Stimulated activated CD8-positive, alpha-beta memory T cell treated with anti-CD3 and anti-CD28 coated beads, Interleukin-4, amount 100 ng/mL, for 48 hours (primary cell): Measurements from ENCODE around the gene EPHB3.

ENCODE experiments used
- DNase-seq: peaks from one replicate; pipeline ENCODE4 v3.0.0-alpha.2; 2020

Gene EPHB3

DNA sequence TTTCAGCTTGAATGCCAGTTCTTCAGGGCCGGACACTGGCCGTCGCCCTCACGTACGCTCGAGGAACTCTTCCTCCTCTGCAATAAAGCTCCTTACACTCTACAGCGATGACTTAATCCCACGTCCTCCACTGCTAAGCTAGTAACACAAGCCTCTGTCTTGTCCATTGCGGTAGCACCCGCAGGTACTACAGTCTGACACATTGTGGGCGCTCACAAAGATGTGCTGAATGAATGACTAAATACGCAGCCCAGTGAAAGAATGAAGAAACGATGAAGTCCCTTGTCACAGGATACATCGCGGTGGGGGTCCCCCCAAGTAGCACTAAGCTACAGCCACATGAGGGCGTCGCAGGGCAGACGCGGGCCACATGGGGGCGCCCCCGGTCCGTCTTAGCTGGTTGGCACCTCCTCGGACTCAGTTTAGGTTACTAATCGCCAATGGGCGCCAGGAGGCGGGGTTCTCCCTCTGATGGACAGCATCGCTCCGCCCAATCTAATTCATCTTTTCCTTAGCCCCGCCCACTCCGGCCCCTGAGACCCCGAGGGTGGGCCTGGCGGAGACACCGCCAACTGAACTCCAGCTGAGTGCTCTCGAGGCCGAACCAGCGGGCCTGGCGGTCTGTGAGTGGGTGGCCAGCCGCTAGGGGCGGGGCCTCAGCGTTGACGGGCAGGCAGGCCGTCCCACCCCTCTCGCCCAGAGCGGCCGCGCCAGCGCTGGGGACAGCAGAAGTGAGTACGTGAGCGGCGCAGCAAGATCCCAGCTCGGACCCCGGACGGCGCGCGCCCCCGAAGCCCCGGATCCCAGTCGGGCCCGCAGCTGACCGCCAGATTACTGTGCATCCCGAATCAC, at the start of gene EPHB3:
TSS of gene EPHB3 (plus strand) at position 725 of the 852 bp plus-strand sequence. CDS start 451 bp downstream, outside the sequence.
- peak; percentile 97 for DNase-seq

DNA sequence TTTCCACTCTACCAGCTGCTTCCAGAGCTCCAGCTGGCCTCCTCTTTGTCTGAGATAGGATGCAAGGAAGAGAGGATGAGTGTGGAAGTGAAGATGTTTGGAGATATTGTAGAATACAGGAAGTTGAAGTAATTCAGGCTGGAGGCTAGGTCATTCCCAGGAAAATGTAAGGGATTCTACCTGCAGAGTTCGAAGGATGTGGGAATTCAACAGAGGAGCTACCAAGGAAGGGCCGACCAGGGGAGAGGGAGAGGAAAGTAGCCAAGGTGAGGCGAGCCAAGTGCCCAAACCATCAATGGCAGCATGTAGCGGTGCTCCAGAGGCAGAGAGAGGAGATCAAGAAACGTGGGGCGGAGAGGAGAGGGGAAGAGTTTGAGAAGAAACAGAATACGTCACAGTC, 49.0 kb upstream of the EPHB3 start:
- no peak for DNase-seq

DNA sequence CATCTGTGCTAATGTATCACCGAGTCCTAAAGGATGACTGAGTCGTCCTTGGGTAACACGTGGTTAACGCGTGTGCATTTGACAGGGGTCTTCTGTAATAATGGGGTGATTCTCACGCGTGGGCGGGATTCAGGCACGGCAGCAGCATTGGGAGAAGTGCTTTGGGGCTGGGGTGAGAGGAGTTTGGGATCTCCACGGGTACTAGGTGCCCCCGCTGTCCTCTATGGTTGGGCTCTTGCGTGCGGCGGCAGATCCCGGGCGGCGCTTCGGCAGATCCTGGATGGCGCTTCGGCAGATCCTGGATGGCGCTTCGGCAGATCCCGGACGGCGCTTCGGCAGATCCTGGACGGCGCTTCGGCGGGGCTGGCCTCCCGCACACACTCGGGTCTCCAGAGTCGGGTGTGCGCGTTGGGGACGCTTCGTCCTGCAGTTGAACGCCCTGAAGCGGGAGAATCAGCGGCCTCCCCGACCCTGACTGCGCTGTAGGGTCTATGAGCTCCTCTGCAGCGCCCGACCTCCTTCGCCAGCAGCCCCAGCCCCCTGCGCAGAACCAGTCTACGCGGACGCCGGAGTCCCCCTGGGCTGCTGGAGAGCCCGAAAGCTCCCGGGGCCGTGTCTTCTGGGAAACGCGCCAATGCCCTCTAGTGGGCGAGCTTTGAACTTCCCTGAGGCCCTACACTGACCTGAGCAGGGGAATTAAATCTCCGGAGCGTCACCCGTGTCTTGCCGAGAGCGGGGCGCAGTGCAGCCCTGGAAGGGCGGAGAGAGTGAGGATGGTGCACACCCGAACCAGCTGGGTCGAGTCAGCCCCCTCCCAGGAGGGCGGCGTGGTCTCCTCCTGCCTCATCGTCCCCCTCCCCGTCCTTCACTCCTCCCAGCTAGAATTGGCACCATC, 48.1 kb upstream of the EPHB3 start:
- peak; percentile 91 for DNase-seq

DNA sequence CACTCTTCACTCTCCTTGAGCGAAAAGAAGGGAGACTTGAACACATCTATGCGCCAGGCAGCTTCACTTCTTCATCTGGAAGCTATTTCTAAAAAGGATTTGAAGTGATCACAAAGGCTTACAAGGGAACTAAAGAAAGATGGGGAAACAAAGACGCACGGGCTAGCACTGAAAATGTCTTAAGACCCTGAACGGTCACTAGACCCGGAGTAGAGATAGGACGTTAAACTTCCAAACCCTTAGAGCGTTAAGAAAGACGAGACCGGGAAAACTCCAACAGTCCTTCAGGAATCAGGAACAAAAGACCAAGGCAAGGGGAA, 47.5 kb upstream of the EPHB3 start:
- DNase-seq = no peak

DNA sequence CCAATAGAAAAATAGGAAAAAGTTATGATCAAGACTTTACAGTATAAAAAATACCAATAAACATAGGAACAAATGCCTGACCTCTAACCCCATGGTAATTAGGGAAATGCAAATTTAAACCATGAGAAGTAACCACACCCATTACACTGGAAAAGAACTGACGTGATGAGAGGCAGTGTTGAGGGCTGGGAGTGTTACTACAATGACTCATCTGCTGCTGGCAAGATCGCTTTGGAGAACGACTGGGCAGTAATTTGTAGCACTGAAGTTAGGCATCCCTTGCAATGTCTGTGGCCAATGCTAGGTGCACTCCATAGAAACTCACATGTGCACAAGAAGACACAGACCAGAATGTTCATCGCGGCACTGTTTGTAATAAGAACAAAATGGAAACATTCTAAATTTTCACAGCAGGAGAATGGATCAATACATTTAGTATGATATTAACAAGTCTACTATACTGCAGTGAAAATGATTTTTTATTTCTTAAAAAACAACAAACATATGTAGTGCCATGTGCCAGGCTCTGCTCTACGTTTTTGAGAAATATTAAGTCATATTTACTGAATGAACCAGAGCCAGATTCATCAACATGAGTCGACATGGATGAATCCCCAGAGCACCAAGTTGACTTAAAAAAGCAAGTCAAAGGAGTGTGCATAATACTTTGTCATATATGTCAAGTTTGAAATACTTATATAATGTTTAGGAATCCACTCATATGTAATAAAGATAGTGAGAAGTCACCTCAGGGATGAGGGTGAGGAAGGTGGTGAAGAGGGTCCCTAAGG, 37.6 kb upstream of the EPHB3 start:
- DNase-seq = peak; percentile 38

DNA sequence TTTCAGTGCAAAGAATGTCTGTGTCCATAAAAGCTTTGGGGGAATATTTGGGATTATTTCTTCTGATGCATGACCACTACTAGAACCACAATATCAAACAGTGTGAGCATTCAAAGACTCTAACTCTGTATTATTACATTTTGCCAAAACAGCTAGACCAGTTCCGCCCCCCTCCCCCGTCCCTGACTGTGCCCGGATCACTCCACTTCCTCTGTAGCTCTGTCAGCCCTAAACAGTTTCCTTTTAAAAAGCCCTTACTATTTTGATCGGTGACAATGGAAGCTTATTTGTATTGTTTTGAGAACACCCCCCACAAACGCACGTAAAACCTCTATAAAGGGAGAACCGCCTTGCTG, 36.6 kb upstream of the EPHB3 start:
- no peak for DNase-seq

DNA sequence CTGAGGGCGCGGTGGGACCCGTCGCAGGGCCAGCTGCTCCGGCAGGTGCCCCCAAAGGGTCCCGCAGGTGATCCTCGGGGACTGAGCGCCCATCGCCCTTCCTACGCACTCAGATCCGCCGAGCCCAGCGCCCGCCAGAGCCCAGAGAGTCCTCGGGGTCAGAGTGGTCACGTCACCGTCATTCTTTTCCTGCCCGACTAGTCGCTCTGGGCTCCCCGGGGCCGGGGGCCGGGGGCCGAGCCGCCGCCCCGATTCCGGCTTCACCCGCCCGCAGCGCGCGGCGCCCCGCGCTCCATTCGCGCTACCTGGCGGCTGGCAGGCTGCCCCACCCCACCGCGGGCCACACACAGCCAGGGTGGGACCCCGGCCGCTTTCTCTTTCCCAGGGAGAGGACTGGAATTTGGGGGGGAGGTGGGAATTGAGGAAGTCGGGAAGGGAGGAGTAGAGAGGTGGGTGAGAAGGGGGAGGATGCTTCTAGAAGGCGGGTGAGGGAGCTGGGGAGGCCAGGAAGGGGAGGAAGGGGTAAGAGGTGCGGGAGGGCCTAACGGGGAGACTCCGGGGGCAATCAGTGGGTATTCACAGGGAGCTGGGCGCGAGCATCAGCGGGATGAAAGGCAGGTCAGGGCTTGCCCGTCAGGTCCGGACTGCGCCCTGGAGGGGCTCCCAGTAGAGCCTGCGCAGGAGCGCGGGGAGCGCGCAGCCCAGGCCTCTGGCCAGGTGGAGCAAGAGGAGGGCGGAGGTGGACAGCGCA, 36.1 kb upstream of the EPHB3 start:
- DNase-seq = peak; percentile 33

DNA sequence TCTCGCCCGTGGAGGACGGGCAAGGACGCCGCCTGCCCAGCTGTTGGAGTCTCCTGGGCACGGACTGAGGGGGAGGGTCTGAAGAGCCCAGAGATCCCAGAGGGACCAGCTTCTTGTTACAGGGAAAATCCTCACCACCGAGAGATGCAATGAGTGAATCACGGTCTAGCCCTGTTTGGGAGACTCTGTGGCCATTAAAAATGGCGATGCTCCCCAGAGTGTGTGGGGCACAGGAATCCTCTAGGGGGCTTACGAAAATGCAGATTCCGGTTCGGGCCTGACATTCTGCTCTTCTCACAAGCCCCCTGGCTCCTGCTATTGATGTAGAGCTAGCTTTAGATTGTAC, 35.5 kb upstream of the EPHB3 start:
- peak; percentile 32 for DNase-seq

DNA sequence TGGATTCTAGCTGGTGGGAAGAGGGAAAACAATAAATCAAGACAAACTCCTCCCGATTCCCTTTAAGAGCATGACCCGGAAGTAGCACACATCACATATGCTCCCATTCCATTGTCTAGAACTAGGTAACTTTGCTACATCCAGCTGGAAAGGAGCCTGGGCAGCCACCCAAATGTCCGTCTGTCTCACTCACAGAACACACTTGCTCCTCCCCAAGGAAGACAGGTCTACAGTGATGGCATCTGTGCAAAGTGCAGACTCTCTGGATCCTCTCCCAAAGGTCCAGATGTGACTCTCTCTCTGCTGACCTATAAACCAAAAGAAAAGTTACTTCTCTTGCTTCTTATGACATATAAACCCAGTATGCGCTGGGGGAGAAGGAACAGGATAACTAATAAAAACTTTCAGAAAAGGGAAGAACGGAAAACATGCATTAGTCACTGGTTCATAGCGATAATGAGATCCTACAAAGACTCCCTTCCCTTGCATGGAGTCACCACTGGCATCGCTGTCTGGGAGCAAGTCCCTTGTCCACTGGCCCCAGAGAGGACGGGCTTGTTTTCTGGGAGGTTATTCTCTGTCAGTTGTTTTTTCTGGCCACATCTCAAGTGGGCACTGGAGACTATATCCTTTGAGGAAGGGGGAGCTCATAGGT, 29.8 kb upstream of the EPHB3 start:
- no peak for DNase-seq

DNA sequence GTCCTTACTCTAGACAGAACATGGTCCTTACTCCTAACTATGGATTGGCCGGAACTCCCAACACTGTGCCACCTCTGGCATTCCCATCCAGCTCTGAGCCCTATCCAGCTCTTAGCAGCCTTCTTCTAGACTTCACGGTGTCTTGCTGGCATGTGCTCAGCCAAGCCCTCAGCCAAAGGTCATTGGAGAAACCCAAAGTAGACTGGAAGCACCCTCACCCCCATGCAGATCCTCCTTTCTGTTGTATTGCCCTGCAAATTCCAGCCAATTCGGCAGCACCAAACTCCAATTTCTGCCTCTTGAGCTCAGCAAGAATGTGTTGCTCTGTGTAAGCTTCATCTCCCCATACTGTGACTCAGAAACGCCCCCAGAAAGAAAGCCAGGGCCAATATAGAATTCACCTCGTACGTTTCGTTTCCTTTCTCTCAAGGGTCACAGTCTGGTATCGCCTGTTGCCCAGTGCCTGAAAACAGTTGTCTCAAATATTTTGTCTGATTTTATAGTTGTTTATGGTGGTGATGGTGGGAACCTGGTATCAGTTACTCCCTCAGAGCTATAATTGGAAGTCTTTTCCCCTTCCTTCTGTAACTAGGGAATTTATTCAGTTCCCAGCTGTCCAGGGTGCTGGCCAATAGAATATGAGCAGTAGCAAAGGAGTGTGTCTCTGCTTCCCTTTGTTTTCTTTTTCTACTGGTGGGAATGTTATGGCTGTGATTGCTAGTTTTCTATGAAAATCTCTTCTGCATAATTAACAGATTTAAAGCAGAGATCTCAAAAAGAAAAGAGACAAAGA, 28.4 kb upstream of the EPHB3 start:
- no peak for DNase-seq

DNA sequence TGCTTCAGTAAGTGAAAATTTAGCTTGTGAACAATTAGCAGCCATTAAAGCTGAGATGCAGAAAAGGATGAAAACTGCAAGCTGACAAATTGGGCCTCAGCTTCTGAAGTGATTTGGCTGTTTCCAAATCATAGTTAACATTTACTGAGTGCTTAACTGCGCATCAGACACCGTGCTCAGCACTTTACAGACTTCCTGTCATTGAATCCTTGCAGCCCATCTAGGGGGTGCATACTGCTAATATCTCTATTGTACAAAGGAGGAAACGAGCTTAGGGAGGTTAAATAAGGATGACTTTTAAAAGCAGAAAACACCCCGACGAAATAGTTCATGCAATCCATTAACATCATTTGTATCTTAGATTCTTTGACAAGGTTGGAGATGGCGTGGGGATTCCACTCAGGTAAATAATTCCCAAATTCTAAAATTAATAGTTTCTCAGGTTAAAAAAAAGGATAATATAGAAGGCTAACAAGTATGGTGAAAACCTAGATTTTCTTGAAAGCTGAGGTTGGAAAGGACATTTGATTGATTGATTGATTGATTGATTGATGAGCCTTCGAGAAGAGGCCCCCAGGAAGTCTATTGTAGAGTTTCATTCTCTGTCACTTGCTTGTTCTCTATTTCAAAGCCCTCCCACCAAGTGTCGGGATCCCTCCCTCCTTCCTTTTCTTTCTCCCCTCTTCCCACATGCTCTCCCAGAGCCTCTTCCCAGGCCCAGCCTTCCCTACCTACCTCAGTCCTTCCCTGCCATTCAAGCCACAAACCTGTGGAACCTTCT, 23.5 kb upstream of the EPHB3 start:
- DNase-seq = no peak

DNA sequence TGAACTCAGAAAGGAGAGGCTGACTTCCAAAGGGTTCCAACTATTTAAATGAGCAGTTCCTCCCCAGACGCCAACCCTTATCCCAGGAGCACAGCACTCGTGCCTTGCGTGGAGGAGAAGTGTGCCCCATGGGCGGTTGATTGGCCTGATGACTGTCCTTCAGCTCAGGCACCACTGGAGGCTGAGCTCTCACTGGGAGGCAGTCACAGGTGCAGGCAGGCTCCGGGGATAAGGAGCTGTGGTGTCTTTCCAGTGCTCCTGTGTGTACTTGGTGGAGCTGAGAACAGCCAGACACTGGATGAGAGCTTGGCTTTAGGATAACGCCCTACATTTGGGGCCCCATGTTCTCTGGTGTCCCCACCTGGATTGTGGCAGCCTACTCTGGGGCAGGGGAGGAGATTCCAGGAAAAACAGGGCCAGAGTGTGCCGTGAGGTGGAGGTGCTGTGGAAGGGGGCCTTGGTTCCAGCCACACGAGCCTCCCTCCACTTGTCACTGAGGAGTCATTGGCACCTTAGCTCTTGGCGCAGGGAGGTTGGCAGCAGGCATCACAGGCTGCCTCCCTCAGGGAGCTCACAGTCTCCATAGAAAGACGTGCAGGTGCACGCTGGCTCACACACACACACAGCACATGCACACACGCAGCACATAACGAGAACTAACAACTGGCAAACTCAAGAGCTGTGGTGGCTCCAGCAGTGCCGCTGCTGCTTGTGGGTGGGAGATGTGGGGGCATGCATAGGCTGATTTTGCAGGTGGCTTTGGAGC, 22.7 kb upstream of the EPHB3 start:
- no peak for DNase-seq

DNA sequence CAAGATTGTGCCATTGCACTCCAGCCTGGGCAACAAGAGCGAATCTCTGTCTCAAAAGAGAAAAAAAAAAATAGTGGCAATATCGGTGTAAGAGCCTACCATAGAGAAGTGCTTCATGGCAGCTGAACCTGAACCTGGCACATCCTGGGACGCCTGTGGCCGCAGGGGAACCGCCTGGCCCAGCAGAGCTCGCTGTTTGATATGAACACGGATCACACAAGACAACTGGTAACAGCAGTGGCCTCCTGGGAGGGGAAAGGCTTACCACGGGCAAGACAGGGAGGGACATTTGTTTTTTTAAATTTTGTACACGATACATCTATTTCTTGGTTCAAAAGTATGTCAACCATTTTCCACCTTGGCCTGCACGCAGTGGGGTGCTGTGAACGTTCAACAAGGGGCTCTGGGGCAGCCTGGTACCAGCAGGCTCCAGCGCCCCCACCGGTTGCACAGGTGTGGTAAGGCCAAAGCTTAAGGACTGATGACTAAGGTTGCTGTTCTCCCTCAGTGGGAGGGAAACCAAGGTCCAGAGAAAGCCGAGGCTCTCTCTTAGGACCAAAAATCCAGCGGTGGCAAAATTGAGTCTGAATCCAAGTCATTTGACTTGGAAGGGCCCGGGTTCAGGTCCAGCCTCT, 21.7 kb upstream of the EPHB3 start:
- no peak for DNase-seq

DNA sequence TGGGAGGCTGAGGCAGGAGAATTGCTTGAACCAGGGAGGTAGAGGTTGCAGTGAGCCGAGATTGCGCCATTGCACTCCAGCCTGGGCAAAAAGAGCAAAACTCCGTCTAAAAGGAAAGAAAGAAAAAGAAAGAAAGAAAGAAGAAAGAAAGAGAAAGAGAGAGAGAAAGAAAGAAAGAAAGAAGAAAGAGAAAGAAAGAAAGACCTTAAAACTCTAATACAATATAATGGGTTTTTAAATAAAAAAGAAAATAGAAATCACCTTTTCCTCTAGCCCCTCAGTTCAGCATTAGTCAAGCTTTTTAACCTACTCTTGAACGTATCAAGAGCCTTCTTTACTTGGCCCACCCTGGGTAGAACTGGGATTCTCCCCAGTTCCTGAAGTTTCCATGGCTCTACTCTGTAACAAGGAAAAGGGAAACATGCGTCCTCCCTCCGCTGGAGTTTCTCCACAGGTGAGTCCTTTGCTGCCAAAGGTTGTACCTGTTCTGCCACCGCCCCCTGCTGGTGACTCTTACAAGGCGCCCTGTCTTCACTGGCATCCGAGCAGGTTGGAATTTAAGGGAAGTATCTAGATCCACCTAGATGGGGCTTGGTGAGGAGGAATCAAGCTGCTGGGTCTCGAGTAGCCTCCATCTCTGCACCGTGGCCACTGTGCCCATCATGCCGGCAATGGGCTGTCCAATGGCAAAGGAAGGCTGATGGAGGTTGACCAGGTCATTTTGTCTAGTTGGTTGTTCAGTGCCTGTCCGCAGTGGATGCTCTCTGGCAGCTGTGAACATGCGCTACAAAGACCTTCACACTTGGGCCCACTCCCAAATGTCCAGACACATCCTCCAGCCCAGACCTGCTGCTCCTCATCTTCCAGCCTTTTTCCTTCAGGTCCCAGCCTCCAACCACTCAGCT, 20.6 kb upstream of the EPHB3 start:
- peak; percentile 87 for DNase-seq

DNA sequence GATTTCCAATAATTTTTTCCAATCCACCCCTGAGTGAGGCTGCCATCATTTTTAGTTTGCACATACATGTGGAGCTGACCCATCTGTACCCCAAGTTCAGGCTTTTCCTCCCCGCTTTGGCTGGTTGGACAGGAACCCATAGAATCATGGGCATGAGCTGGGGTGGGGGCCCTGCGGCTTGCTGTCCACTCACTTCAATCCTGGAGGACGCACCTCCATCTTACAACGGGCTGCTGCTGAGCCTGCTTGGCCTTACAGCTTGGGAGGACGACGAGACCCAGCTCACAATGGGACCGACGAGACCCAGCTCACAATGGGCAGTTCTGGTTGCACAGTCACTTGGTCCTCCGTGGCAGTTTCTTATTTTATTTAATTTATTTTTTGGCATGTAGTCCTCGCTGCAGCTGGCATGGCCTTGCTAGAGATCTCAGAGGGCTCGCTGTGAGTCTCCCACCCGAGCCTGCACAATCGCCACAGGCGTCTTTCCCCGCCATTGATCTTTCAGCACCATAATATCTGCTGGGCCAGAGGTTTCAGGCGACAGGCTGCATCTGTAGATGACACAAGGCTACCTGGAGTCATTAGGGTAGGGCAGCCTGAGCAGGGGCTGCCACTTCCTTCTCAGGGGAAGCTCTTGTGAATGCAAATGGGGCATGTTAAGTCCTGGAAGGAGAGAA, 19.6 kb upstream of the EPHB3 start:
- no peak for DNase-seq

DNA sequence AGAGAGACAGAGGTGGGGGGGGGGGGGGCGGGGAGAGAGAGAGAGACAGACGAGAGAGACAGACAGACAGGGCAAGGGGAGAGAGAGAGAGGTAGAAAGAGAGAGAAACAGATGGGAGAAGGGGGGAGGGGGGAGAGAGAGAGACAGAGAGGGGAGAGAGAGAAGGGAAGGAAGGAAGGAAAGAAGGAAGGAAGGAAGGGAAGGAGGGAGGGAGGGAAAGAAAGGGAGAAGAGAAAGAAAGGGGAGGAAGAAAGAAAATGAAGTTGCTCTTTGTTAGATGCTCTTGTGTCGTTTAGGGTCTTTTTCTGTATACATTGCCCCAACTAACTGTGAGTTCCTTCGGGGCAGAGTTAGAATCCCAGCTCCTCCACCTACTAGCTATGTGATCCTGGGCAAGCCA, 19.0 kb upstream of the EPHB3 start:
- DNase-seq = no peak

DNA sequence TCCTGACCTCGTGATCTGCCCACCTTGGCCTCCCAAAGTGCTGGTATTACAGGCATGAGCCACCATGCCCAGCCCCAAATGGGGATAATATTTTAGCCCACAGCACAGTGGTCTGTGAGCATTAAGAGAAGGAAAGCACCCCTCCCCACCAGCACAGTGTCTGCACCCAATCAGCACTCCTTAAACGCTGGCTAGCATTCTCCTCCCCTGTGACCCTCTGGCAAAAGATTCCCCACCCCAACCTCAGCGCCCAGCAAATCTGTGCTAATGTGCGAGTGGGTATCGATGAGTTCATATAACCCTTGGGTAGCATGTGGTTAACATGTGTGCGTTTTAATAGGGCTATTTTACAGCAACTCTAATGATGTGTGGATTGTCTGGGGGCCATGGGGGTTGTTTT, 18.3 kb upstream of the EPHB3 start:
- DNase-seq = no peak
